Neural progenitor cell (in vitro differentiated cells): ENCODE results near the gene MITF.

Experiments
- CTCF ChIP-seq: fragments of 200-600 bp; sonication (generic); IDR thresholded peaks from 2 replicates; pipeline ENCODE4 v1.5.1; 2017; ENCODE audit warnings: antibody characterized with exemption, mild to moderate bottlenecking
- EZH2 ChIP-seq: fragments of 200-600 bp; sonication (generic); IDR thresholded peaks from 2 replicates; pipeline ENCODE4 v1.6.1; 2017; ENCODE audit warnings: antibody characterized with exemption, mild to moderate bottlenecking, moderate library complexity

- TF ChIP-seq CTCF (no peak), EZH2 (no peak)
Measured at GRCh38 chr3:69742391-69742790, 3.1 kb downstream of the MITF start.
